ENCODE results near the gene CHCT1. TPM values are rescaled to one million over a fixed set of nuclear protein-coding genes. Genes with fewer than 3 reads are reported as not detected.

CHCT1 gene
- total RNA-seq, 1 donor from 2014 or later = 0.44 TPM

- Mint-ChIP-seq H3K27ac (no peak overlapping the region), H3K4me1 (no peaks in the 10 kb centered on the region), H3K27me3 (peaks cover 1% of the 10 kb centered on the region), H3K36me3 (ENCODE audit: low read depth) (no peaks in the 10 kb centered on the region), H3K4me3 (no peak overlapping the region), H3K9me3 (peaks cover 13% of the 10 kb centered on the region)
- ChIA-PET CTCF (interaction anchor here (0.6 kb wide), 1 partner anchor 867 kb away, joined by 3 read pairs; no protein-coding TSS in a partner anchor), POLR2A (no interaction called here)
- ATAC-seq (ENCODE audit: low read depth) = no peak
- TF ChIP-seq CTCF (IDR thresholded peaks at IDR 0.05) = no peak
- intact Hi-C loops (cut with micrococcal nuclease) = loop anchor here (1.0 to 5.0 kb wide), 4 partner anchors 15 to 293 kb away; no protein-coding TSS in a partner anchor
- no peak for DNase-seq
Observed at GRCh38 chr17:60436676-60437075, 14.4 kb downstream of the CHCT1 start.

- Mint-ChIP-seq H3K4me1 (no peaks in the 10 kb centered on the region), H3K27ac (no peak overlapping the region), H3K4me3 (no peak overlapping the region), H3K36me3 (ENCODE audit: low read depth) (no peaks in the 10 kb centered on the region), H3K27me3 (peaks cover 1% of the 10 kb centered on the region), H3K9me3 (no peaks in the 10 kb centered on the region)
- ChIA-PET CTCF (interaction anchor here (0.6 kb wide), 1 partner anchor 202 kb away, joined by 3 read pairs; no protein-coding TSS in a partner anchor), POLR2A (no interaction called here)
- DNase-seq (no peak), ATAC-seq (ENCODE audit: low read depth) (no peak)
- intact Hi-C loops (cut with micrococcal nuclease) = loop anchor here (5.0 kb wide), 1 partner anchor 117 kb away; no protein-coding TSS in a partner anchor
- TF ChIP-seq CTCF (IDR thresholded peaks at IDR 0.05) = no peak
Observed at GRCh38 chr17:60439501-60439900, 17.2 kb downstream of the CHCT1 start.

- intact Hi-C loops (cut with micrococcal nuclease) = no loop called here
- no peaks in the 10 kb centered on the region for H3K4me1 Mint-ChIP-seq
- no peak overlapping the region for H3K4me3 Mint-ChIP-seq
- no peak for DNase-seq
- no peak overlapping the region for H3K27ac Mint-ChIP-seq
- no peaks in the 10 kb centered on the region for H3K27me3 Mint-ChIP-seq
- POLR2A ChIA-PET = interaction anchor here (0.6 kb wide), 1 partner anchor 23 kb away, joined by 3 read pairs; no protein-coding TSS in a partner anchor
- no peak for TF ChIP-seq CTCF (IDR thresholded peaks at IDR 0.05)
- no peaks in the 10 kb centered on the region for H3K9me3 Mint-ChIP-seq
- CTCF ChIA-PET = no interaction called here
- H3K36me3 Mint-ChIP-seq (ENCODE audit: low read depth) = peaks cover 14% of the 10 kb centered on the region
- no peak for ATAC-seq (ENCODE audit: low read depth)
Observed at GRCh38 chr17:60442271-60443173, 20.2 kb downstream of the CHCT1 start.

DNA sequence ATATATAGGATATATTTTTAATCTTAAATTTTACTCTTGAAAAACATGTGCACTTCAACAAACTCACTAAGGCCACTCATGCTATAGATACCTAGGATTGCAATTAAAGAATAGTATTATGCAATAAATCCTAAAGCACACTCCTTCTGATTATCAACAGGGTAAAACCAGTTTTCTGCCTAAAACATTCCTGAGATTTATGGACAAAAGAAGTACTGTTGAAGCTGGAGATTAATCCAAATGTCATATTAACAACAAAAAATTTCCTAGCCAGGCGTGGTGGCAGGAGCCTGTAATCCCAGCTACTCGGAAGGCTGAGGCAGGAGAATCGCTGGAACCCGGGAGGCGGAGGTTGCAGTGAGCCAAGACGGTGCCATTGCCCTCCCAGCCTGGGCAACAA, 21.4 kb downstream of the CHCT1 start:
- Mint-ChIP-seq H3K4me1 (no peaks in the 10 kb centered on the region), H3K9me3 (no peaks in the 10 kb centered on the region), H3K27me3 (no peaks in the 10 kb centered on the region), H3K36me3 (ENCODE audit: low read depth) (peaks cover 23% of the 10 kb centered on the region), H3K4me3 (no peak overlapping the region), H3K27ac (no peak overlapping the region)
- CTCF ChIA-PET = no interaction called here
- intact Hi-C loops (cut with micrococcal nuclease) = no loop called here
- ATAC-seq (ENCODE audit: low read depth) = no peak
- DNase-seq = no peak
- TF ChIP-seq CTCF (IDR thresholded peaks at IDR 0.05) = no peak
- POLR2A ChIA-PET = interaction anchor here (0.7 kb wide), 1 partner anchor 178 kb away, joined by 4 read pairs; no protein-coding TSS in a partner anchor

DNA sequence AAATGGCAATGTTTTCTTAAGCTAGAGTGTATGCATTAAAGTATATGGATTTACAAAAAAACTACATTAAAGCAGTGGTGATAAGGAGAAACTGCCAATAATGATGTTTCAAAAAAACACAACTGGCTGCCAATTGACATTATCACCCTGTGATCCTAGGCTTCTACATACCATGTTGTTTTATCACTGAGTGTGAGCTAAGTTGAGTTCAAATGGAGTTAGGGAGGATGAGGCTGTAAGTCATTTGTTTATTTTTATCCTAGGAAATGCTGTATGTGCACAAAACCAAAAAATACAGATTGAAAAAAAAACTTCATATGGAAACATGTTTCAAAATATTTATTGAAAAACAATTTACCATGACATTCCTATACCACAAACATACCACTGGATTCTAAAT, 22.9 kb downstream of the CHCT1 start:
- peaks cover 32% of the 10 kb centered on the region for H3K36me3 Mint-ChIP-seq (ENCODE audit: low read depth)
- no peaks in the 10 kb centered on the region for H3K9me3 Mint-ChIP-seq
- H3K27ac Mint-ChIP-seq = no peak overlapping the region
- H3K27me3 Mint-ChIP-seq = no peaks in the 10 kb centered on the region
- intact Hi-C loops (cut with micrococcal nuclease) = no loop called here
- ATAC-seq (ENCODE audit: low read depth) (no peak), DNase-seq (no peak)
- no peaks in the 10 kb centered on the region for H3K4me1 Mint-ChIP-seq
- H3K4me3 Mint-ChIP-seq = no peak overlapping the region
- no peak for TF ChIP-seq CTCF (IDR thresholded peaks at IDR 0.05)
- POLR2A ChIA-PET = no interaction called here
- CTCF ChIA-PET = interaction anchor here (1.1 kb wide), 1 partner anchor 24 kb away, joined by 3 read pairs; no protein-coding TSS in a partner anchor

Measured in activated B cell treated with CpG ODN at 0.5 μM for 24 hours (primary cell).